ENCODE data around the gene GPNMB. TPM values are rescaled to one million over a fixed set of nuclear protein-coding genes. Genes with fewer than 3 reads are reported as not detected.
A peak's percentile ranks its signal among the peaks of the same experiment; 100 is the strongest.
"Not testable (repeated sequence)": the region's sequence is repeated elsewhere in the genome, so short reads cannot be mapped to it uniquely, and the experiment has no call there.

Gene GPNMB
- total RNA-seq, result 380 and 480 TPM in 2 replicates

- Histone ChIP-seq H3K4me2 (ENCODE audit: insufficient read depth, low read length) (peak within 1 kb of the TSS; percentile 78), H3K9me3 (ENCODE audit: low read depth, low read length) (no peaks in the 10 kb centered on the region), H3K27me3 (ENCODE audit: insufficient read depth, low read length) (no peaks in the 10 kb centered on the region), H3K79me2 (ENCODE audit: insufficient read depth, low read length) (peaks cover 38% of the 10 kb centered on the region), H4K20me1 (ENCODE audit: insufficient read depth, low read length) (no peaks in the 10 kb centered on the region), H2AFZ (ENCODE audit: low read length) (peak within 1 kb of the TSS; percentile 97), H3K4me3 (ENCODE audit: insufficient read depth, low read length) (peak within 1 kb of the TSS; percentile 76), H3K36me3 (ENCODE audit: insufficient read depth, low read length) (no peaks in the 10 kb centered on the region), H3K27ac (ENCODE audit: low read depth, low read length) (peak within 1 kb of the TSS; percentile 64), H3K4me1 (ENCODE audit: insufficient read depth, low read length) (peaks cover 23% of the 10 kb centered on the region)
- TF ChIP-seq CTCF (IDR thresholded peaks at IDR 0.05; ENCODE audit: extremely low read depth, low read depth, low read length), result no peak
- peak; percentile 93 for DNase-seq (ENCODE audit: insufficient read length, low spot score, missing footprints)
Observed at GRCh38 chr7:23246555-23246954, at the start of gene GPNMB. Gene GPNMB, plus strand, starts transcription at chr7:23246775. Its CDS starts 83 bp downstream, at chr7:23246858.

DNA sequence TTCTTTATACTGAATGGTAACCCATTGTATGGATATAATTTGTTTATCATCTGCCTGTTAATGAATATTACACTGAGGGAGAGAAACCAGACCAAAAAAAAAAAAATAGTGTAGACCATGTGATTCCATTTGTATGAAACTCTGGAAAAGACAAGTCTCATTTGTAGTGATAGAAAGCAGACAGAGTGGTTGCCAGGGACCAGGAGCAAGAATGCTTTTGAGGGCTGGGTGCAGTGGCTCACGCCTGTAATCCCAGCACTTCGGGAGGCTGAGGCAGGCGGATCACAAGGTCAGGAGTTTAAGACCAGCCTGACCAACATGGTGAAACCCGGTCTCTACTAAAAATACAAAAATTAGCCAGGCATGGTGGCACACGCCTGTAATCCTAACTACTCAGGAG is 48.8 kb upstream of the GPNMB start:
- H3K4me2 ChIP-seq (ENCODE audit: insufficient read depth, low read length); H3K79me2 ChIP-seq (ENCODE audit: insufficient read depth, low read length); DNase-seq (ENCODE audit: insufficient read length, low spot score, missing footprints); H3K4me1 ChIP-seq (ENCODE audit: insufficient read depth, low read length); H4K20me1 ChIP-seq (ENCODE audit: insufficient read depth, low read length); H3K4me3 ChIP-seq (ENCODE audit: insufficient read depth, low read length); H3K27ac ChIP-seq (ENCODE audit: low read depth, low read length); H3K27me3 ChIP-seq (ENCODE audit: insufficient read depth, low read length); H3K9me3 ChIP-seq (ENCODE audit: low read depth, low read length); H2AFZ ChIP-seq (ENCODE audit: low read length): not testable (repeated sequence)
- H3K36me3 ChIP-seq (ENCODE audit: insufficient read depth, low read length), result peaks cover 53% of the 10 kb centered on the region

DNA sequence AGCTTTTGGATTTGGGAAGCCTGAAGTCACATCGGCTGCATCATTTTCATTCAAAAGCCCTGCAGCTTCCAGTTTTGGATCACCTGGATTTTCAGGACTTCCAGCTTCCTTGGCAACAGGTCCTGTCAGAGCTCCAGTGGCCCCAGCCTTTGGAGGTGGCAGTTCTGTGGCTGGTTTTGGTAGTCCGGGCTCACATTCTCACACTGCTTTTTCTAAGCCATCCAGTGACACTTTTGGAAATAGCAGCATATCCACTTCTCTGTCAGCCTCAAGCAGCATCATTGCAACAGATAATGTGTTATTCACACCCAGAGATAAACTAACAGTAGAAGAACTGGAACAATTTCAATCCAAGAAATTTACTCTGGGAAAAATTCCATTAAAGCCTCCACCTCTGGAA is 46.2 kb upstream of the GPNMB start:
- Histone ChIP-seq H4K20me1 (ENCODE audit: insufficient read depth, low read length) (no peaks in the 10 kb centered on the region), H3K4me1 (ENCODE audit: insufficient read depth, low read length) (no peaks in the 10 kb centered on the region), H3K79me2 (ENCODE audit: insufficient read depth, low read length) (no peaks in the 10 kb centered on the region), H3K27me3 (ENCODE audit: insufficient read depth, low read length) (no peaks in the 10 kb centered on the region), H3K9me3 (ENCODE audit: low read depth, low read length) (no peaks in the 10 kb centered on the region), H3K4me2 (ENCODE audit: insufficient read depth, low read length) (no peak overlapping the region), H3K27ac (ENCODE audit: low read depth, low read length) (no peak overlapping the region), H2AFZ (ENCODE audit: low read length) (no peak overlapping the region), H3K36me3 (ENCODE audit: insufficient read depth, low read length) (peaks cover 52% of the 10 kb centered on the region), H3K4me3 (ENCODE audit: insufficient read depth, low read length) (no peak overlapping the region)
- TF ChIP-seq CTCF (IDR thresholded peaks at IDR 0.05; ENCODE audit: extremely low read depth, low read depth, low read length), result no peak
- no peak for DNase-seq (ENCODE audit: insufficient read length, low spot score, missing footprints)

- Histone ChIP-seq H3K79me2 (ENCODE audit: insufficient read depth, low read length) (no peaks in the 10 kb centered on the region), H3K9me3 (ENCODE audit: low read depth, low read length) (no peaks in the 10 kb centered on the region), H4K20me1 (ENCODE audit: insufficient read depth, low read length) (no peaks in the 10 kb centered on the region), H3K4me2 (ENCODE audit: insufficient read depth, low read length) (no peak overlapping the region), H3K4me1 (ENCODE audit: insufficient read depth, low read length) (no peaks in the 10 kb centered on the region), H3K27ac (ENCODE audit: low read depth, low read length) (no peak overlapping the region), H3K27me3 (ENCODE audit: insufficient read depth, low read length) (no peaks in the 10 kb centered on the region), H2AFZ (ENCODE audit: low read length) (no peak overlapping the region), H3K36me3 (ENCODE audit: insufficient read depth, low read length) (peaks cover 32% of the 10 kb centered on the region), H3K4me3 (ENCODE audit: insufficient read depth, low read length) (no peak overlapping the region)
- no peak for TF ChIP-seq CTCF (IDR thresholded peaks at IDR 0.05; ENCODE audit: extremely low read depth, low read depth, low read length)
- DNase-seq (ENCODE audit: insufficient read length, low spot score, missing footprints), result no peak
Observed at GRCh38 chr7:23204241-23204640, 42.3 kb upstream of the GPNMB start.
